HEK293T (cell line): ENCODE measurements around the gene FBXO21.

Experiments
- CTCF ChIA-PET: fragments of 350-600 bp; formaldehyde crosslinking; extraction: SDS; loops from one replicate; lab custom pipeline; 2021; ENCODE audit warnings: antibody characterized with exemption, inconsistent platforms; lab: Yijun Ruan, JAX
- POLR2A ChIA-PET: fragments of 350-600 bp; formaldehyde crosslinking; extraction: SDS; loops from one replicate; lab custom pipeline; 2020; ENCODE audit warnings: antibody characterized with exemption, inconsistent platforms; lab: Yijun Ruan, JAX
- DNase-seq: peaks from one replicate; pipeline ENCODE4 v3.0.0; 2012; ENCODE audit warnings: mixed read lengths; ENCODE audit errors: extremely low spot score
- ARNT ChIP-seq: fragments of 450-650 bp; IDR thresholded peaks from 2 replicates; pipeline ENCODE4 v1.6.1; 2017; ENCODE audit warnings: mild to moderate bottlenecking
- BHLHE40 ChIP-seq: fragments of 450-650 bp; IDR thresholded peaks from 2 replicates; pipeline ENCODE4 v1.6.1; 2016; ENCODE audit warnings: mild to moderate bottlenecking, moderate library complexity, borderline replicate concordance
- CTBP1 ChIP-seq: fragments of 450-650 bp; IDR thresholded peaks from 2 replicates; pipeline ENCODE4 v1.6.1; 2016; ENCODE audit warnings: borderline replicate concordance
- ELF4 ChIP-seq: fragments of 450-650 bp; IDR thresholded peaks from 2 replicates; pipeline ENCODE4 v1.6.1; 2017; ENCODE audit warnings: antibody characterized with exemption
- FOXA1 ChIP-seq: fragments of 450-650 bp; IDR thresholded peaks from 2 replicates; pipeline ENCODE4 v1.6.1; 2016; ENCODE audit warnings: mild to moderate bottlenecking
- FOXK2 ChIP-seq: fragments of 450-650 bp; IDR thresholded peaks from 2 replicates; pipeline ENCODE4 v1.6.1; 2016; ENCODE audit warnings: mild to moderate bottlenecking
- FOXM1 ChIP-seq: fragments of 450-650 bp; IDR thresholded peaks from 2 replicates; pipeline ENCODE4 v1.6.1; 2017; ENCODE audit warnings: mild to moderate bottlenecking, borderline replicate concordance
- HDGF ChIP-seq: fragments of 450-650 bp; IDR thresholded peaks from 2 replicates; pipeline ENCODE4 v1.6.1; 2017; ENCODE audit warnings: antibody characterized with exemption, borderline replicate concordance
- L3MBTL2 ChIP-seq: fragments of 450-650 bp; conservative IDR thresholded peaks from 2 replicates; pipeline ENCODE4 v1.6.1; 2016; ENCODE audit warnings: mild to moderate bottlenecking
- LEF1 ChIP-seq: fragments of 450-650 bp; IDR thresholded peaks from 2 replicates; pipeline ENCODE4 v1.6.1; 2017; ENCODE audit warnings: mild to moderate bottlenecking, borderline replicate concordance
- NFRKB ChIP-seq: fragments of 450-650 bp; IDR thresholded peaks from 2 replicates; pipeline ENCODE4 v1.6.1; 2016; ENCODE audit warnings: mild to moderate bottlenecking, moderate library complexity
- SP1 ChIP-seq: fragments of 450-650 bp; IDR thresholded peaks from 2 replicates; pipeline ENCODE4 v1.6.1; 2017
- SUZ12 ChIP-seq: fragments of 450-650 bp; IDR thresholded peaks from 2 replicates; pipeline ENCODE4 v1.6.1; 2016; ENCODE audit warnings: mild to moderate bottlenecking
- TARDBP ChIP-seq: fragments of 450-650 bp; IDR thresholded peaks from 2 replicates; pipeline ENCODE4 v1.6.1; 2016
- ZNF384 ChIP-seq: fragments of 450-650 bp; IDR thresholded peaks from 2 replicates; pipeline ENCODE4 v1.6.1; 2016
- TF ChIP-seq, protein P1 (sequence below): fragments of 450-650 bp; IDR thresholded peaks from 2 replicates; pipeline ENCODE4 v1.6.1; 2016

The FBXO21 gene

DNA sequence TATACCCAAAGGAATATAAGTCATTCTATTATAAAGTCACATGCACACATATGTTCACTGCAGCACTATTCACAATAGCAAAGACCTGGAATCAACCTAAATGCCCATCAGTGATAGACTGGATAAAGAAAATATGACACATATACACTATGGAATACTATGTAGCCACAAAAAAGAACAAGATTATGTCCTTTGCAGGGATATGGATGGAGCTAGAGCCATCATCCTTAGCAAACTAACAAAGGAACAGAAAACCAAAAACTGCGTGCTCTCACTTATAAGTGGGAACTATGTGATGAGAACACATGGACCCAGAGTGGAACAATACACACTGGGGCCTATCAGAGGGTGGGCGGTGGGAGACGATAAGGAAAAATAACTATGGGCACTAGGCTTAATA, 21.3 kb downstream of the FBXO21 start:
- no peak for DNase-seq
- TF ChIP-seq L3MBTL2 = no peak
- TF ChIP-seq BHLHE40 = no peak
- no peak for TF ChIP-seq SP1
- TF ChIP-seq ZNF384 = no peak
- TF ChIP-seq ELF4 = no peak
- TF ChIP-seq, protein P1, sequence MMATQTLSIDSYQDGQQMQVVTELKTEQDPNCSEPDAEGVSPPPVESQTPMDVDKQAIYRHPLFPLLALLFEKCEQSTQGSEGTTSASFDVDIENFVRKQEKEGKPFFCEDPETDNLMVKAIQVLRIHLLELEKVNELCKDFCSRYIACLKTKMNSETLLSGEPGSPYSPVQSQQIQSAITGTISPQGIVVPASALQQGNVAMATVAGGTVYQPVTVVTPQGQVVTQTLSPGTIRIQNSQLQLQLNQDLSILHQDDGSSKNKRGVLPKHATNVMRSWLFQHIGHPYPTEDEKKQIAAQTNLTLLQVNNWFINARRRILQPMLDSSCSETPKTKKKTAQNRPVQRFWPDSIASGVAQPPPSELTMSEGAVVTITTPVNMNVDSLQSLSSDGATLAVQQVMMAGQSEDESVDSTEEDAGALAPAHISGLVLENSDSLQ = no peak
- no peak for TF ChIP-seq FOXA1
- TF ChIP-seq CTBP1 = no peak
- TF ChIP-seq FOXK2 = no peak
- TF ChIP-seq NFRKB = no peak
- CTCF ChIA-PET = interaction anchor here (0.6 kb wide), 1 partner anchor 1045 kb away, joined by 3 read pairs; no protein-coding TSS in a partner anchor
- POLR2A ChIA-PET = no interaction called here

- ChIA-PET CTCF (no interaction called here), POLR2A (no interaction called here)
- TF ChIP-seq ARNT (no peak), L3MBTL2 (no peak), TARDBP (no peak), SUZ12 (no peak), LEF1 (no peak), CTBP1 (no peak), FOXK2 (no peak), HDGF (no peak), NFRKB (no peak), SP1 (no peak), FOXA1 (no peak)
- TF ChIP-seq, protein P1 = no peak
- no peak for DNase-seq
Measured at GRCh38 chr12:117167769-117168168, 22.5 kb downstream of the FBXO21 start.

DNA sequence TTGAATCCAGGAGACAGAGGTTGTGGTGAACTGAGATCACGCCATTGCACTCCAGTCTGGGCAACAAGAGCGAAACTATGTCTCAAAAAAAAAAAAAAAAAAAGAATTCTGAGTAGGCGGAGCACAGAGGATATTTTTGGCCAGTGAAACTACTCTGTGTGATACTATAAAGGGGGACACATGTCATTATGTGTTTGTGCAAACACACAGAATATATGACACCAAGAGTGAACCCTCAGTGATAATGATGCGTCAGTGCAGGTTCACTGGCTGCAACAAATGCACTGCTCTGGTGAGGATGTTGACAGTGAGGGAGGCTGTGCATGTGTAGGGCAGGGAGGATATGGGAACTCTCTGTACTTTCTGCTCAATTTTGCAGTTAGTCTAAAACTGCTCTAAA, 24.2 kb downstream of the FBXO21 start:
- no peak for TF ChIP-seq LEF1
- no peak for TF ChIP-seq SUZ12
- TF ChIP-seq ELF4 = no peak
- TF ChIP-seq FOXA1 = no peak
- TF ChIP-seq, protein P1 = no peak
- no peak for TF ChIP-seq SP1
- no peak for TF ChIP-seq ARNT
- no peak for TF ChIP-seq HDGF
- no peak for TF ChIP-seq L3MBTL2
- no peak for TF ChIP-seq NFRKB
- TF ChIP-seq FOXM1 = no peak
- no peak for TF ChIP-seq ZNF384
- TF ChIP-seq CTBP1 = no peak
- TF ChIP-seq TARDBP = no peak
- no peak for TF ChIP-seq FOXK2
- no peak for TF ChIP-seq BHLHE40
- POLR2A ChIA-PET = no interaction called here
- DNase-seq = no peak
- CTCF ChIA-PET = no interaction called here

DNA sequence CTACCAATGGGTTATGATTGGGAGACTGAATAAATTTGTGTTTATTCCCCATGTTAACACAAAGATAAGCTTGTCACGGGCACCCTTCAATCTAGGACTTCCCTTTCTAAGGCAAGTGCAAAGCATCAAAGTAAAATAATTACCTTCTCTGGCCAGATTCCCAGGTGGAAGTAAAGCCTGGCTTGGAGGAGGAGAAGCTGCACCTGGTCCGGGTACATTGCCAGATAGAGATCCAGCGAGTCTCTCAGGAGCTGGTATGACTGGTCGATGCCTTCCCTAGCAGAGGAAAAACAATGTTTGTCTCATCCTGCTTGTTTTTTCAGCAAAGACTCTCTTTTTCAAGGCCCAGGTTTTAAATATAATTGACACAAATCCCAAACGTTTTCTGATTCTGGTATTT, 24.9 kb downstream of the FBXO21 start:
- CTCF ChIA-PET = no interaction called here
- POLR2A ChIA-PET = no interaction called here

DNA sequence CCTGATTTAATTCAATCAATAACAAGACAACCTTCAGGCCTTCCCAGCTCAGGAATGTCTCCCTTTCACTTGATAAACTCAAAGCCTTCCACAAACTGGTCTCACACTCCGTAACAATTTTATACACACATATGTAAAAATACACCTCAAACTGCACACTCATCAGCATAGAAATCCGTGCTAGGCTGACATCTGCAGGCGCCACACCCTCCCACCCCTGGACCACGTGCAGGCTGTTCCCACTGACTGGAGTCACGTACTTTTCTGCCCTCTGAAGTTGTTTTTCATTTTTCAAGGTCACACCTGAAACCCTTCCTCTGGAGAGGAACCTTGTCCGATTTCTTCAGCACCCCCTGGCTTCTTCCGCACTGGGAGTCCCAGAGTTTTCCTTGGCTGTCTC, 27.6 kb downstream of the FBXO21 start:
- TF ChIP-seq ZNF384 (no peak), FOXM1 (no peak), SUZ12 (no peak), FOXA1 (no peak), LEF1 (no peak), ELF4 (no peak), CTBP1 (no peak), NFRKB (no peak), BHLHE40 (no peak), L3MBTL2 (no peak), FOXK2 (no peak), ARNT (no peak), TARDBP (no peak), HDGF (no peak), SP1 (no peak)
- TF ChIP-seq, protein P1 = no peak
- ChIA-PET CTCF (no interaction called here), POLR2A (no interaction called here)
- DNase-seq = no peak

More for the DNA sequence above, 24.9 kb downstream of the FBXO21 start:
- no peak for DNase-seq
- TF ChIP-seq FOXM1 (no peak), CTBP1 (no peak)
- TF ChIP-seq, protein P1 = no peak

DNA sequence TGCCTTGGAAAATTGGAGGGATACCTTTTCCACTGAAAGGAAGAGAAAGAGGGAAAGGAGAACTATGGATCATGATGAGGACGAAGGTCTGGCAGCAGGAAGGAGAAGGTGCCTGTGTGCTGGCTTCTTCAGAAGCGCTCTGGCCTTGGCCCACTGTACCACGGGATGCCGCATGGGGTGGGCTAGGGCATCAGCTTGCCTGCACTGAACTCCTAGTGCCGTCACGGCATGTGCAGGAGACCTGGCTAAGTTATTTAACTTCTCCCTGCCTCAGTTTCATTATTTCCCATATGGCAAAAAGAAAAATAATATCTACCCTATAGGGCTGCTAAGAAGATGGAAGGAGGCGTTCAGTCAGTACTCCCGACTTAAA, 28.1 kb downstream of the FBXO21 start:
- ChIA-PET CTCF (no interaction called here), POLR2A (no interaction called here)
- DNase-seq = no peak
- TF ChIP-seq L3MBTL2 (no peak), CTBP1 (no peak), TARDBP (no peak), ZNF384 (no peak), NFRKB (no peak), BHLHE40 (no peak), FOXA1 (no peak)
